PC-3 (cell line): ENCODE measurements around the gene GRB7. TPM values are rescaled to one million over a fixed set of nuclear protein-coding genes. Genes with fewer than 3 reads are reported as not detected.
A peak's percentile ranks its signal among the peaks of the same experiment; 100 is the strongest.

ENCODE experiments used
- ATAC-seq: fragments of 200-7000 bp; cut with Tn5 transposase; 2 replicates; pipeline ENCODE4 v1.9.1; 2020; ENCODE audit warnings: mild to moderate bottlenecking, moderate library complexity
- BruUV-seq: library from RNA; stranded (reverse); fragments of 400-500 nt; replicated peaks from 2 replicates; lab custom pipeline; 2021; lab: Mats Ljungman, UMichigan
- CTCF ChIA-PET: fragments of 300-600 bp; sonication (Branson Sonifier 250); formaldehyde crosslinking; loops from one replicate; lab custom pipeline; 2022; ENCODE audit warnings: antibody characterized with exemption; lab: Charles Lee
- POLR2A ChIA-PET: fragments of 300-600 bp; sonication (Branson Sonifier 250); formaldehyde crosslinking; loops from one replicate; lab custom pipeline; 2022; ENCODE audit warnings: antibody characterized with exemption; ENCODE audit not compliant: unreplicated experiment; lab: Charles Lee
- DNase-seq: peaks from one replicate; pipeline ENCODE4 v3.0.0-alpha.2; 2015
- H2AFZ ChIP-seq: fragments of 300-600 bp; sonication (generic); 2 replicates; pipeline ENCODE4 v1.6.0; 2016; ENCODE audit warnings: antibody characterized with exemption, low read length
- H3F3A ChIP-seq: fragments of 300-600 bp; sonication (generic); one replicate; pipeline ENCODE4 v1.6.0; 2017; ENCODE audit warnings: antibody characterized with exemption, low read length, control low read depth, mild to moderate bottlenecking; ENCODE audit not compliant: unreplicated experiment
- H3K27ac ChIP-seq: fragments of 300-600 bp; sonication (generic); 2 replicates; pipeline ENCODE4 v1.5.1; 2016; ENCODE audit warnings: mild to moderate bottlenecking, low read length
- H3K27me3 ChIP-seq: fragments of 300-600 bp; sonication (generic); 2 replicates; pipeline ENCODE4 v1.6.1; 2016; ENCODE audit warnings: low read length, mixed read lengths
- H3K36me3 ChIP-seq: fragments of 300-600 bp; sonication (generic); 2 replicates; pipeline ENCODE4 v1.6.1; 2016; ENCODE audit warnings: low read depth, mixed run types, low read length, mixed read lengths
- H3K4me1 ChIP-seq: fragments of 300-600 bp; sonication (generic); 2 replicates; pipeline ENCODE4 v1.5.1; 2016; ENCODE audit warnings: low read length; ENCODE audit not compliant: insufficient read depth
- H3K4me2 ChIP-seq: fragments of 300-600 bp; sonication (generic); 2 replicates; pipeline ENCODE4 v1.6.0; 2016; ENCODE audit warnings: low read length
- H3K4me3 ChIP-seq: fragments of 300-600 bp; sonication (generic); 2 replicates; pipeline ENCODE4 v1.5.1; 2016; ENCODE audit warnings: mild to moderate bottlenecking, low read length, mixed read lengths
- H3K79me2 ChIP-seq: fragments of 300-600 bp; sonication (generic); 2 replicates; pipeline ENCODE4 v1.6.1; 2017; ENCODE audit warnings: low read length, mixed read lengths
- H3K9ac ChIP-seq: fragments of 300-600 bp; sonication (generic); 2 replicates; pipeline ENCODE4 v1.6.0; 2016; ENCODE audit warnings: mild to moderate bottlenecking, low read length
- H3K9me2 ChIP-seq: fragments of 300-600 bp; sonication (generic); replicated peaks from 2 replicates; pipeline ENCODE4 v1.6.1; 2016; ENCODE audit warnings: mixed run types, low read length, mixed read lengths
- H3K9me3 ChIP-seq: fragments of 300-600 bp; sonication (generic); 2 replicates; pipeline ENCODE4 v1.6.1; 2016; ENCODE audit warnings: low read length, mixed read lengths
- H4K20me1 ChIP-seq: fragments of 300-600 bp; sonication (generic); 2 replicates; pipeline ENCODE4 v1.6.1; 2016; ENCODE audit warnings: low read length, mixed read lengths
- EZH2 ChIP-seq: fragments of 300-600 bp; sonication (generic); IDR thresholded peaks from one replicate; pipeline ENCODE4 v1.6.1; 2017; ENCODE audit warnings: antibody characterized with exemption, mild to moderate bottlenecking, low read length; ENCODE audit not compliant: unreplicated experiment
- EZH2phosphoT487 ChIP-seq: fragments of 300-600 bp; sonication (generic); IDR thresholded peaks from 2 replicates; pipeline ENCODE4 v1.6.1; 2018; ENCODE audit warnings: mild to moderate bottlenecking, antibody characterized with exemption, low read length, borderline replicate concordance
- intact Hi-C: fragments of 100-400 bp; cut with micrococcal nuclease; formaldehyde crosslinking; loops from 2 replicates; pipeline ENCODE4 v1.9.0; 2023
- total RNA-seq: library from RNA; depleted of rRNA; stranded (reverse); fragments of >200 nt; gene quantifications from 2 replicates; pipeline ENCODE4 v1.2.3, GENCODE V29; 2014
- TF ChIP-seq, protein P1 (sequence below): fragments of 300-600 bp; sonication (generic); conservative IDR thresholded peaks from 2 replicates; pipeline ENCODE4 v1.5.1; 2017; ENCODE audit warnings: antibody characterized with exemption, low read depth, mild to moderate bottlenecking, low read length

GRB7 gene
- total RNA-seq, 1 experiment from 2014 or later, result 31.3 TPM

DNA sequence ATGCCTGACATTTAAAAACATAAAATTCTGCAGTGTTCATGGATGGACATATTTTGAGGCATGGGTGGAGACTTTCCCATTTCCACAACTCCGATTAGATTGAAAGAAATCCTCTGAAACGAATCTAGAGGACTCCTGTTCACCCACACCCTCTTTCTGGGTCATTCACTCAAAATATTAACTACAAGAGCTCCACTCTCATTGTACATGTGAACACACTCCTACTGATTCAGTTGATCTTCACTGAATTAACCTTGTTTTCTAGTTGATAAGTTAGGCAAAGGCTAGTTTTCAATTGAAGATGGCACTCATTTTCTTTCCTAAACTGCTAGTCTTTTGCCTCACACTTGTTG lies 44.1 kb downstream of the GRB7 start:
- Histone ChIP-seq H3K4me2 (0 out of 2 replicates have a peak overlapping the region, but pooled peaks have one; percentile 55), H3K27me3 (peaks cover 8% of the 10 kb centered on the region), H3K9me3 (no peaks in the 10 kb centered on the region), H3K36me3 (no peaks in the 10 kb centered on the region), H3K27ac (no peak overlapping the region), H4K20me1 (no peaks in the 10 kb centered on the region), H3K79me2 (no peaks in the 10 kb centered on the region), H3K4me1 (peaks cover 14% of the 10 kb centered on the region), H3K9me2 (no peaks in the 10 kb centered on the region), H3K4me3 (no peak overlapping the region), H3F3A (no peaks in the 10 kb centered on the region), H2AFZ (no peak overlapping the region), H3K9ac (no peak overlapping the region)
- DNase-seq (no peak), ATAC-seq (no peak)
- ChIA-PET POLR2A (no interaction called here), CTCF (no interaction called here)
- no peak for TF ChIP-seq EZH2phosphoT487
- TF ChIP-seq, protein P1, sequence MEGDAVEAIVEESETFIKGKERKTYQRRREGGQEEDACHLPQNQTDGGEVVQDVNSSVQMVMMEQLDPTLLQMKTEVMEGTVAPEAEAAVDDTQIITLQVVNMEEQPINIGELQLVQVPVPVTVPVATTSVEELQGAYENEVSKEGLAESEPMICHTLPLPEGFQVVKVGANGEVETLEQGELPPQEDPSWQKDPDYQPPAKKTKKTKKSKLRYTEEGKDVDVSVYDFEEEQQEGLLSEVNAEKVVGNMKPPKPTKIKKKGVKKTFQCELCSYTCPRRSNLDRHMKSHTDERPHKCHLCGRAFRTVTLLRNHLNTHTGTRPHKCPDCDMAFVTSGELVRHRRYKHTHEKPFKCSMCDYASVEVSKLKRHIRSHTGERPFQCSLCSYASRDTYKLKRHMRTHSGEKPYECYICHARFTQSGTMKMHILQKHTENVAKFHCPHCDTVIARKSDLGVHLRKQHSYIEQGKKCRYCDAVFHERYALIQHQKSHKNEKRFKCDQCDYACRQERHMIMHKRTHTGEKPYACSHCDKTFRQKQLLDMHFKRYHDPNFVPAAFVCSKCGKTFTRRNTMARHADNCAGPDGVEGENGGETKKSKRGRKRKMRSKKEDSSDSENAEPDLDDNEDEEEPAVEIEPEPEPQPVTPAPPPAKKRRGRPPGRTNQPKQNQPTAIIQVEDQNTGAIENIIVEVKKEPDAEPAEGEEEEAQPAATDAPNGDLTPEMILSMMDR, result no peak
- TF ChIP-seq EZH2, result no peak
- intact Hi-C loops, result no loop called here
- no TSS peak for BruUV-seq

DNA sequence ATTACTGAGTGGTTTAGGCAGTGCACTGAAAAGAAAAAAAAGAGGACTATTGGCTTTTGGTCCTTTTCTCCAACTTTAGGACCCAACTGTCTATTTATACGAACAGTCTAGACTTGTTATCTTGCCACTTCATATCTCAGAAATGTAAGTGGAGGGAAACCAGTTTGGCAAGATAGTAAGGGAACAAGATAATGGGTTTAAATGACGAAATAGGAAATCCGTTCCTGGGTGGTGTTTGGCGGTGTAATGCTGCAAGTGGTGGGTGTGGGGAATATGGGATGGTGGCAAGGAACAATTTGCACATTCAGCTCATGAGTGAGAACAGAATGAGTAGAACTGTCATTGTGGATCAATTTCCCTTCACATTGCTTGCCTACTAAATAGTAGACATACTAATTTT lies 44.7 kb downstream of the GRB7 start:
- no peak for ATAC-seq
- CTCF ChIA-PET, result no interaction called here
- Histone ChIP-seq H3K79me2 (no peaks in the 10 kb centered on the region), H3K36me3 (no peaks in the 10 kb centered on the region), H3K4me1 (peaks cover 14% of the 10 kb centered on the region), H4K20me1 (no peaks in the 10 kb centered on the region), H3F3A (no peaks in the 10 kb centered on the region), H2AFZ (no peak overlapping the region), H3K9ac (no peak overlapping the region), H3K4me3 (no peak overlapping the region), H3K27ac (no peak overlapping the region), H3K4me2 (peak overlapping the region; percentile 55), H3K9me2 (no peaks in the 10 kb centered on the region), H3K27me3 (peaks cover 2% of the 10 kb centered on the region), H3K9me3 (no peaks in the 10 kb centered on the region)
- intact Hi-C loops, result no loop called here
- POLR2A ChIA-PET, result no interaction called here
- no TSS peak for BruUV-seq
- TF ChIP-seq, protein P1, result no peak
- TF ChIP-seq EZH2, result no peak
- TF ChIP-seq EZH2phosphoT487, result no peak
- peak; percentile 51 for DNase-seq

DNA sequence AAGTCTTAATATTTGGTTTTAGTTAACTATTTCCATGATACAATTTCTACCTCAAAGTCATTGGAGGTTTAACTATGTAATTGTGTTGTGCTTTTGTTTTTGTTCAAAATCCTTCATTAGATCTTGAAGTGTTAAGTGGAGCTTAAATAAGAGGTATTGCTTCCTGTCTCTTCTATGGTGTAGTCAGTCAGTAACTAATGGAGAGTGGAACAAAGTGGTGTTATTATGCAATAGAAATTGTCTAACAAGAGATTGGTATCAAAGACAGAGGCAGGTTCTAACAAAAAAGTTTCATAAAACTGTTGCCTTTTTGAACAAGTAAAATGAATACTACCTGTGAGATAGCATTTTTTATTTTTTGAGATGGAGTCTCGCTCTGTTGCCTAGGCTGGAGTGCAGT lies 45.2 kb downstream of the GRB7 start:
- Histone ChIP-seq H3F3A (no peaks in the 10 kb centered on the region), H4K20me1 (no peaks in the 10 kb centered on the region), H3K4me2 (no peak overlapping the region), H3K27ac (no peak overlapping the region), H3K9ac (no peak overlapping the region), H3K79me2 (no peaks in the 10 kb centered on the region), H3K9me3 (no peaks in the 10 kb centered on the region), H3K36me3 (no peaks in the 10 kb centered on the region), H3K4me1 (peaks cover 14% of the 10 kb centered on the region), H2AFZ (no peak overlapping the region), H3K9me2 (no peaks in the 10 kb centered on the region), H3K27me3 (no peaks in the 10 kb centered on the region), H3K4me3 (no peak overlapping the region)
- CTCF ChIA-PET, result no interaction called here
- TF ChIP-seq, protein P1, result no peak
- TF ChIP-seq EZH2phosphoT487 (no peak), EZH2 (no peak)
- no peak for ATAC-seq
- no TSS peak for BruUV-seq
- POLR2A ChIA-PET, result no interaction called here
- intact Hi-C loops, result no loop called here
- no peak for DNase-seq
